HG03520 (cell line): ENCODE data around the gene UBE2E1.

Experiments
- ATAC-seq: cut with Tn5 transposase; IDR thresholded peaks from one replicate; pipeline ENCODE4 v1.9.1; 2021; ENCODE audit warnings: mild to moderate bottlenecking, moderate library complexity; ENCODE audit not compliant: unreplicated experiment

Gene UBE2E1

GRCh38 chr3:23805633-23806533 is at the start of gene UBE2E1:
TSS of gene UBE2E1 (plus strand) at chr3:23805955. CDS start at chr3:23807270, 1,315 bp downstream.
- peak; percentile 71 for ATAC-seq

- no peak for ATAC-seq
These were observed 49.4 kb upstream of the UBE2E1 start for GRCh38 chr3:23756206-23756840.

GRCh38 chr3:23758253-23758838 is 47.4 kb upstream of the UBE2E1 start:
- ATAC-seq: no peak

GRCh38 chr3:23760325-23760724 is 45.4 kb upstream of the UBE2E1 start:
- ATAC-seq: no peak

- peak; percentile 22 for ATAC-seq
These were observed 44.8 kb upstream of the UBE2E1 start for GRCh38 chr3:23760871-23761373.

- peak; percentile 26 for ATAC-seq
These were observed 44.3 kb upstream of the UBE2E1 start for GRCh38 chr3:23761440-23761896.

- ATAC-seq: peak; percentile 89
These were observed 43.5 kb upstream of the UBE2E1 start for GRCh38 chr3:23762214-23762613.

GRCh38 chr3:23762759-23763477 is 42.8 kb upstream of the UBE2E1 start:
- ATAC-seq: no peak

- no peak for ATAC-seq
These were observed 41.3 kb upstream of the UBE2E1 start for GRCh38 chr3:23764407-23764806.

- no peak for ATAC-seq
These were observed 38.2 kb upstream of the UBE2E1 start for GRCh38 chr3:23767546-23767945.

GRCh38 chr3:23775254-23775909 is 30.4 kb upstream of the UBE2E1 start:
- no peak for ATAC-seq

- ATAC-seq: no peak
These were observed 29.3 kb upstream of the UBE2E1 start for GRCh38 chr3:23776352-23776891.

- ATAC-seq: no peak
These were observed 27.3 kb upstream of the UBE2E1 start for GRCh38 chr3:23778446-23778845.

GRCh38 chr3:23779841-23780240 is 25.9 kb upstream of the UBE2E1 start:
- no peak for ATAC-seq

- no peak for ATAC-seq
These were observed 24.7 kb upstream of the UBE2E1 start for GRCh38 chr3:23781051-23781450.

GRCh38 chr3:23781871-23782270 is 23.9 kb upstream of the UBE2E1 start:
- no peak for ATAC-seq

GRCh38 chr3:23785097-23785645 is 20.6 kb upstream of the UBE2E1 start:
- ATAC-seq: no peak

GRCh38 chr3:23785882-23786281 is 19.9 kb upstream of the UBE2E1 start:
- ATAC-seq: no peak

- ATAC-seq: no peak
These were observed 14.1 kb upstream of the UBE2E1 start for GRCh38 chr3:23791678-23792077.
